Upper lobe of left lung (tissue), 6 donors: ENCODE measurements around the gene UBAP1L. TPM values are rescaled to one million over a fixed set of nuclear protein-coding genes. Genes with fewer than 3 reads are reported as not detected.
A peak's percentile ranks its signal among the peaks of the same experiment; 100 is the strongest.
"Not testable (repeated sequence)": the region's sequence is repeated elsewhere in the genome, so short reads cannot be mapped to it uniquely, and the experiment has no call there.

ENCODE experiments used
- ATAC-seq, 2 donors: fragments of 200-7000 bp; cut with Tn5 transposase; one replicate each; pipeline ENCODE4 v1.9.1; 2022; ENCODE audit warnings: mild to moderate bottlenecking in 2 of 2, moderate library complexity in 2 of 2; ENCODE audit not compliant: low FRiP score in 2 of 2
- DNase-seq, 2 donors: peaks; one replicate each; pipeline ENCODE4 v3.0.0-alpha.2; 2019 to 2020
- H3K27ac ChIP-seq, 4 donors: fragments of 200-600 bp; sonication (generic); one replicate each; pipeline ENCODE4 v1.5.1; 2016 to 2019
- H3K27me3 ChIP-seq, 4 donors: fragments of 200-600 bp; sonication (generic); one replicate each; pipeline ENCODE4 v1.5.1; 2017 to 2019
- H3K36me3 ChIP-seq, 4 donors: fragments of 200-600 bp; sonication (generic); one replicate each; pipeline ENCODE4 v1.5.1; 2016 to 2019
- H3K4me1 ChIP-seq, 4 donors: fragments of 200-600 bp; sonication (generic); one replicate each; pipeline ENCODE4 v1.5.1; 2018 to 2019
- H3K4me3 ChIP-seq, 4 donors: fragments of 200-600 bp; sonication (generic); one replicate each; pipeline ENCODE4 v1.5.1; 2017 to 2019; ENCODE audit warnings: mild to moderate bottlenecking in 2 of 4, moderate library complexity in 1 of 4
- H3K9me3 ChIP-seq, 4 donors: fragments of 200-600 bp; sonication (generic); one replicate each; pipeline ENCODE4 v1.5.1; 2018 to 2019
- CTCF ChIP-seq, 6 experiments: fragments of 450-650 bp in 4 of 6; fragments of 200-600 bp in 2 of 6; sonication (generic) in 2 of 6; IDR thresholded peaks; one replicate each; pipeline ENCODE4 v1.5.1; 2016 to 2019; ENCODE audit warnings: antibody characterized with exemption in 6 of 6
- EP300 ChIP-seq, 4 donors: sonication (generic); formaldehyde crosslinking; IDR thresholded peaks; one replicate each; pipeline ENCODE4 v1.5.1; 2017; ENCODE audit warnings: antibody characterized with exemption in 4 of 4, control low read depth in 2 of 4
- POLR2A ChIP-seq, 4 donors: fragments of 450-650 bp; IDR thresholded peaks; one replicate each; pipeline ENCODE4 v1.5.1; 2016 to 2017; ENCODE audit warnings: antibody characterized with exemption in 4 of 4, mild to moderate bottlenecking in 2 of 4
- POLR2AphosphoS5 ChIP-seq, 2 donors: sonication (generic); formaldehyde crosslinking; IDR thresholded peaks; one replicate each; pipeline ENCODE4 v1.5.1; 2017; ENCODE audit warnings: antibody characterized with exemption in 2 of 2
- WGBS, 2 donors: methylation state at CpG; one replicate each; pipeline ENCODE4 v1.1.5; 2017 to 2018; 5-methylcytosine and 5-hydroxymethylcytosine counted together
- total RNA-seq, 6 donors: library from RNA; depleted of rRNA in 4 of 6; stranded (reverse); fragments of >200 nt in 4 of 6; gene quantifications; one replicate each; pipeline versions ENCODE4 v1.1.0 to v1.2.1, GENCODE V29; 2016 to 2021
- donor health status: DM: no; HTN: no; CAD: no; lungs with moderate emphysema.
- donor health status: DM: no; HTN: yes; CAD: no; lungs with severe emphysema.

UBAP1L gene
- total RNA-seq, 6 donors from 2014 or later, result 3.3 to 10.5 (median 4.8) TPM

DNA sequence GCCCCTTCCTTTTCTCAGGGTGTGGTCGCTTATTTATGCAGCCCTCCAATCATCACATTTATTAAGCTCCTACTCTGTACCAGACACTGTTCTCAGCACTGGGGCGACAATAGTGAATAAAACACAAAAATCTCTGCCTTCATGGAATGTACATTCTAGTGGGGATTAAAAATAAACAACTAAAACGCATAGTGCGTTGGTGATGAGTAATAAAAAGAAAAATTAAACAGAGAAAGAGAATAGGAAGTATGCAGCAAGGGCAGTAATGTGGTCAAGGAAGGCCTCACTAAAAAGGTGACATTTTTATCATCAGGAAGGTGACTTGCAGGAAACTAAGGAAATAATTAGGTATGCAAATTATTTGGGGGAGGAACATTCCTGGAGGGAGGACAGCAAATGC is 64.7 kb downstream of the UBAP1L start:
- WGBS, 2 donors, result 42 to 46% methylated on average over 4 of the region's 4 CpGs

GRCh38 chr15:65049418-65049840 is 65.6 kb downstream of the UBAP1L start:
- DNase-seq, result peak; percentile 86 to 94
- Histone ChIP-seq H3K27ac (peak overlapping the region in 1 of 4 donors; percentile 19), H3K4me1 (peaks cover 8 to 33% (median 22%) of the 10 kb centered on the region in 4 donors), H3K27me3 (no peaks in the 10 kb centered on the region), H3K36me3 (peaks cover 0 to 2% (median 0%) of the 10 kb centered on the region in 4 donors), H3K4me3 (peak overlapping the region in 3 of 4 donors; percentile 33 to 45 (median 43)), H3K9me3 (no peaks in the 10 kb centered on the region)
- WGBS, 2 donors, result 14 to 17% methylated on average over 18 to 19 of the region's 19 CpGs
- TF ChIP-seq POLR2AphosphoS5 (IDR thresholded peaks at IDR 0.05) (peak in 1 of 2 donors; percentile 27), EP300 (IDR thresholded peaks at IDR 0.05) (no peak), CTCF (IDR thresholded peaks at IDR 0.05) (no peak), POLR2A (IDR thresholded peaks at IDR 0.05) (peak in 1 of 4 donors; percentile 33)
- peak; percentile 83 to 86 for ATAC-seq

More for the DNA sequence above, 64.7 kb downstream of the UBAP1L start:
- no peak overlapping the region for H3K4me3 ChIP-seq
- peak overlapping the region in 1 of 4 donors; percentile 19 for H3K27ac ChIP-seq
- peaks cover 0 to 2% (median 0%) of the 10 kb centered on the region in 4 donors for H3K36me3 ChIP-seq
- H3K9me3 ChIP-seq, result no peaks in the 10 kb centered on the region
- H3K4me1 ChIP-seq, result peaks cover 12 to 35% (median 20%) of the 10 kb centered on the region in 4 donors
- no peak for ATAC-seq
- DNase-seq, result no peak
- TF ChIP-seq CTCF (IDR thresholded peaks at IDR 0.05), result no peak
- no peak for TF ChIP-seq EP300 (IDR thresholded peaks at IDR 0.05)
- TF ChIP-seq POLR2AphosphoS5 (IDR thresholded peaks at IDR 0.05), result no peak
- no peak for TF ChIP-seq POLR2A (IDR thresholded peaks at IDR 0.05)
- H3K27me3 ChIP-seq, result no peaks in the 10 kb centered on the region

- TF ChIP-seq EP300 (IDR thresholded peaks at IDR 0.05), result no peak
- no peak for TF ChIP-seq POLR2AphosphoS5 (IDR thresholded peaks at IDR 0.05)
- no peak for TF ChIP-seq POLR2A (IDR thresholded peaks at IDR 0.05)
- no peak for TF ChIP-seq CTCF (IDR thresholded peaks at IDR 0.05)
- ATAC-seq, result no peak
- H3K4me3 ChIP-seq, result no peak overlapping the region
- no peak overlapping the region for H3K27ac ChIP-seq
- no peak for DNase-seq
- no peaks in the 10 kb centered on the region for H3K27me3 ChIP-seq
- no peaks in the 10 kb centered on the region for H3K36me3 ChIP-seq
- 58 to 79% methylated on average over 2 of the region's 2 CpGs for WGBS, 2 donors
- no peaks in the 10 kb centered on the region for H3K9me3 ChIP-seq
- H3K4me1 ChIP-seq, result peaks cover 8 to 41% (median 30%) of the 10 kb centered on the region in 4 donors
Measured at GRCh38 chr15:65048241-65048640, 66.8 kb downstream of the UBAP1L start.

DNA sequence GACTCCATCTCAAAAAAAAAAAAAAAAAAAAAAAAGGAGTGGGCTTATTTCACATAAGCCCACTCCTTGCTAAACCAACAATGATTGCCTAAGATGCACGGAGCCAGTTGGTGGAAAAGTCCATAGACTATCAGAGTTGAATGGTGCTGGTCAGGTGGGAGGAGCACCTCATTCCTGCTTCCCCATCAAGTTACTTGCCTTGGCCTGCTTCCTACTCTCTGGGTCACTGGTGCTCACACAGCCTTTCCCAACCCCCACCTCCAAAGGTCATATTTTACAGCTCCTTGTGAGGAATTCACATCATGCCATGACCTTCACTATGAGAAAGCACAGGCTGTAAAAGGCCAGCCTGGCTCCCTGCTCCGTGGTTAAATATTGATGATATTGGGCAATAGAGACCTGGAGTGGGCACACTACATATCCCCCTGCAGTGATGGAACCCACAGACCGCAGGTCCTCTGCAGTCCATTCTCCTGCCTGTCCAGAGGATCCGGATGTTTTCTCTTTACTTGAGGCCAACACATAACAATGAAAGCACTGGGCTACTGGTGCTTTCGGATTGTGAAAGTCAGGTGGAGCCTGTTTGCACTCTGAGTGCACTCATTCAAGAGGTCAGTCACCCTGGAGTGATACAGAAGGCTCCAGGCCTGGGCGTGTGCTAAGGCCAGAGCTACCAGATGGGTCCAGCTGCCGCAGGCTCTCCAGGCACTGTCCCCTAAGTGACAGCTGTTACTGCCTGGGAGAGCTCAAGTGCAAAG is 70.1 kb downstream of the UBAP1L start, which contains the start of gene SLC51B:
Gene SLC51B, plus strand, starts transcription at position 664 of the 758 bp plus-strand sequence. CDS start 4,618 bp downstream, outside the sequence.
- H3K4me1 ChIP-seq, result peaks cover 6 to 43% (median 28%) of the 10 kb centered on the region in 4 donors
- H3K9me3 ChIP-seq, result no peaks in the 10 kb centered on the region
- ATAC-seq (peak; percentile 57 to 91), DNase-seq (peak in 1 of 2 donors; percentile 89)
- H3K27me3 ChIP-seq, result no peaks in the 10 kb centered on the region
- no peak within 1 kb of the TSS for H3K4me3 ChIP-seq
- H3K27ac ChIP-seq, result peak within 1 kb of the TSS; percentile 21 to 69 (median 52)
- H3K36me3 ChIP-seq, result no peaks in the 10 kb centered on the region
- WGBS, 2 donors, result 46 to 73% methylated on average over 5 to 7 of the region's 7 CpGs
- peak in 1 of 4 donors; percentile 68 for TF ChIP-seq EP300 (IDR thresholded peaks at IDR 0.05)
- TF ChIP-seq POLR2A (IDR thresholded peaks at IDR 0.05), result no peak
- no peak for TF ChIP-seq CTCF (IDR thresholded peaks at IDR 0.05)
- TF ChIP-seq POLR2AphosphoS5 (IDR thresholded peaks at IDR 0.05), result peak; percentile 81 to 91

GRCh38 chr15:65044218-65044617 is 70.8 kb downstream of the UBAP1L start:
- H3K27ac ChIP-seq, result peak overlapping the region; percentile 21 to 69 (median 52)
- WGBS, 2 donors, result 50 to 83% methylated on average over 5 of the region's 5 CpGs

More at GRCh38 chr15:65044218-65044617, 70.8 kb downstream of the UBAP1L start:
- H3K9me3 ChIP-seq, H3K36me3 ChIP-seq, H3K4me3 ChIP-seq, H3K27me3 ChIP-seq: not testable (repeated sequence)
- H3K4me1 ChIP-seq, result peaks cover 0 to 36% (median 21%) of the 10 kb centered on the region in 4 donors
- DNase-seq (peak in 1 of 2 donors; percentile 78), ATAC-seq (peak; percentile 70 to 73)
